Neural cell (in vitro differentiated cells): ENCODE results near the gene RTP2. TPM values are rescaled to one million over a fixed set of nuclear protein-coding genes. Genes with fewer than 3 reads are reported as not detected.

ENCODE experiments used
- H2AFZ ChIP-seq: fragments of 200-600, 300-800 bp; sonication (generic), shearing (Covaris generic); 2 replicates; pipeline ENCODE4 v1.6.0; 2014; ENCODE audit warnings: low read depth, mild to moderate bottlenecking, antibody characterized with exemption, low read length, moderate library complexity
- H3F3A ChIP-seq: fragments of 200-600 bp; shearing (Covaris generic); 2 replicates; pipeline ENCODE4 v1.6.1; 2016; ENCODE audit warnings: mild to moderate bottlenecking, moderate library complexity, mixed read lengths, antibody characterized with exemption, low read length; ENCODE audit not compliant: insufficient read depth, poor library complexity, severe bottlenecking
- H3K27ac ChIP-seq: fragments of 200-600, 300-800 bp; sonication (generic), shearing (Covaris generic); 2 replicates; pipeline ENCODE4 v1.5.1; 2014; ENCODE audit warnings: mild to moderate bottlenecking, low read length, moderate library complexity
- H3K27me3 ChIP-seq: fragments of 300-800, 200-600 bp; sonication (generic), shearing (Covaris generic); 2 replicates; pipeline ENCODE4 v1.6.0; 2014; ENCODE audit warnings: mild to moderate bottlenecking, low read depth, low read length, moderate library complexity; ENCODE audit not compliant: insufficient read depth
- H3K36me3 ChIP-seq: fragments of 300-800, 200-600 bp; sonication (generic), shearing (Covaris generic); 2 replicates; pipeline ENCODE4 v1.5.1; 2014; ENCODE audit warnings: mild to moderate bottlenecking, antibody characterized with exemption, low read length, moderate library complexity; ENCODE audit not compliant: insufficient read depth
- H3K4me2 ChIP-seq: fragments of 300-800, 200-600 bp; sonication (generic), shearing (Covaris generic); 2 replicates; pipeline ENCODE4 v1.6.0; 2014; ENCODE audit warnings: mild to moderate bottlenecking, low read length
- H3K4me3 ChIP-seq: fragments of 300-800, 200-600 bp; sonication (generic), shearing (Covaris generic); 2 replicates; pipeline ENCODE4 v1.5.1; 2014; ENCODE audit warnings: mild to moderate bottlenecking, low read length, moderate library complexity
- H3K79me2 ChIP-seq: fragments of 200-600 bp; shearing (Covaris generic); replicated peaks from 2 replicates; pipeline ENCODE4 v1.6.0; 2014; ENCODE audit warnings: mild to moderate bottlenecking, low read length, moderate library complexity; ENCODE audit not compliant: insufficient read depth
- H3K9ac ChIP-seq: fragments of 300-800, 200-600 bp; sonication (generic), shearing (Covaris generic); 2 replicates; pipeline ENCODE4 v1.6.1; 2016; ENCODE audit warnings: mild to moderate bottlenecking, low read length, mixed read lengths
- H3K9me2 ChIP-seq: fragments of 200-600 bp; shearing (Covaris generic); 2 replicates; pipeline ENCODE4 v1.6.1; 2016; ENCODE audit warnings: mild to moderate bottlenecking, low read length, mixed read lengths; ENCODE audit not compliant: insufficient read depth
- H3K9me3 ChIP-seq: fragments of 200-600, 300-800 bp; sonication (generic), shearing (Covaris generic); 2 replicates; pipeline ENCODE4 v1.6.1; 2016; ENCODE audit warnings: mild to moderate bottlenecking, mixed run types, low read length, moderate library complexity, mixed read lengths
- H4K20me1 ChIP-seq: fragments of 200-600 bp; shearing (Covaris generic); 2 replicates; pipeline ENCODE4 v1.6.1; 2016; ENCODE audit warnings: mild to moderate bottlenecking, mixed run types; ENCODE audit not compliant: insufficient read depth
- CTCF ChIP-seq: fragments of 450-650 bp; IDR thresholded peaks from 2 replicates; pipeline ENCODE4 v1.5.1; 2014; ENCODE audit warnings: antibody characterized with exemption, mild to moderate bottlenecking, moderate library complexity; ENCODE audit not compliant: poor library complexity, severe bottlenecking
- EP300 ChIP-seq: fragments of 450-650 bp; conservative IDR thresholded peaks from 2 replicates; pipeline ENCODE4 v1.6.1; 2014; ENCODE audit warnings: antibody characterized with exemption, mild to moderate bottlenecking, moderate library complexity; ENCODE audit not compliant: poor library complexity, severe bottlenecking
- EZH2 ChIP-seq: fragments of 200-600, 300-800 bp; shearing (Covaris generic), sonication (generic); IDR thresholded peaks from 2 replicates; pipeline ENCODE4 v1.6.1; 2014; ENCODE audit warnings: antibody characterized with exemption, low read length, borderline replicate concordance, mild to moderate bottlenecking; ENCODE audit not compliant: insufficient read depth, poor library complexity, severe bottlenecking
- MXI1 ChIP-seq: fragments of 450-650 bp; conservative IDR thresholded peaks from 2 replicates; pipeline ENCODE4 v1.6.1; 2014; ENCODE audit warnings: antibody characterized with exemption, mild to moderate bottlenecking; ENCODE audit not compliant: poor library complexity, severe bottlenecking
- POLR2AphosphoS5 ChIP-seq: IDR thresholded peaks from 2 replicates; pipeline ENCODE4 v1.6.1; 2012
- RAD21 ChIP-seq: fragments of 450-650 bp; conservative IDR thresholded peaks from 2 replicates; pipeline ENCODE4 v1.6.1; 2014; ENCODE audit warnings: antibody characterized with exemption, mild to moderate bottlenecking, moderate library complexity
- REST ChIP-seq: IDR thresholded peaks from 2 replicates; pipeline ENCODE4 v1.6.1; 2012; ENCODE audit warnings: borderline replicate concordance
- SMC3 ChIP-seq: fragments of 450-650 bp; conservative IDR thresholded peaks from 2 replicates; pipeline ENCODE4 v1.6.1; 2014; ENCODE audit warnings: antibody characterized with exemption, mild to moderate bottlenecking, moderate library complexity; ENCODE audit not compliant: poor library complexity
- TAF1 ChIP-seq: IDR thresholded peaks from 2 replicates; pipeline ENCODE4 v1.6.1; 2012; ENCODE audit warnings: low read depth
- polyA plus RNA-seq: library from polyadenylated mRNA; depleted of rRNA; stranded (reverse); fragments of >200 nt; gene quantifications from 2 replicates; pipeline ENCODE4 v1.2.3, GENCODE V29; 2014

The RTP2 gene
- polyA plus RNA-seq, 1 donor from 2014 or later, result not detected

GRCh38 chr3:187693431-187693830 is 8.9 kb downstream of the RTP2 start:
- Histone ChIP-seq H4K20me1 (no peaks in the 10 kb centered on the region), H3K4me2 (no peak overlapping the region), H3K9me3 (no peaks in the 10 kb centered on the region), H3K9ac (no peak overlapping the region), H3K27me3 (no peaks in the 10 kb centered on the region), H3F3A (no peaks in the 10 kb centered on the region), H3K4me3 (no peak overlapping the region), H2AFZ (no peak overlapping the region), H3K9me2 (no peaks in the 10 kb centered on the region), H3K36me3 (no peaks in the 10 kb centered on the region), H3K79me2 (no peaks in the 10 kb centered on the region), H3K27ac (no peak overlapping the region)
- TF ChIP-seq MXI1 (no peak), SMC3 (no peak), EP300 (no peak), POLR2AphosphoS5 (no peak), REST (no peak), CTCF (no peak), RAD21 (no peak), EZH2 (no peak), TAF1 (no peak)

GRCh38 chr3:187689984-187690383 is 12.4 kb downstream of the RTP2 start:
- no peaks in the 10 kb centered on the region for H3K27me3 ChIP-seq
- H3F3A ChIP-seq, result no peaks in the 10 kb centered on the region
- no peaks in the 10 kb centered on the region for H3K9me2 ChIP-seq
- H3K9ac ChIP-seq, result no peak overlapping the region
- H3K9me3 ChIP-seq, result no peaks in the 10 kb centered on the region
- H3K36me3 ChIP-seq, result no peaks in the 10 kb centered on the region
- H4K20me1 ChIP-seq, result no peaks in the 10 kb centered on the region
- H2AFZ ChIP-seq, result no peak overlapping the region
- no peaks in the 10 kb centered on the region for H3K79me2 ChIP-seq
- no peak overlapping the region for H3K4me2 ChIP-seq
- TF ChIP-seq SMC3 (no peak), CTCF (no peak), RAD21 (no peak), TAF1 (no peak), MXI1 (no peak)
- H3K4me3 ChIP-seq, result no peak overlapping the region
- no peak overlapping the region for H3K27ac ChIP-seq
